ENCODE data around the gene SCARB2. TPM values are rescaled to one million over a fixed set of nuclear protein-coding genes. Genes with fewer than 3 reads are reported as not detected.
A peak's percentile ranks its signal among the peaks of the same experiment; 100 is the strongest.

SCARB2 gene
- total and polyA plus RNA-seq, 10 donors: 27.2 to 201 (median 141) TPM

DNA sequence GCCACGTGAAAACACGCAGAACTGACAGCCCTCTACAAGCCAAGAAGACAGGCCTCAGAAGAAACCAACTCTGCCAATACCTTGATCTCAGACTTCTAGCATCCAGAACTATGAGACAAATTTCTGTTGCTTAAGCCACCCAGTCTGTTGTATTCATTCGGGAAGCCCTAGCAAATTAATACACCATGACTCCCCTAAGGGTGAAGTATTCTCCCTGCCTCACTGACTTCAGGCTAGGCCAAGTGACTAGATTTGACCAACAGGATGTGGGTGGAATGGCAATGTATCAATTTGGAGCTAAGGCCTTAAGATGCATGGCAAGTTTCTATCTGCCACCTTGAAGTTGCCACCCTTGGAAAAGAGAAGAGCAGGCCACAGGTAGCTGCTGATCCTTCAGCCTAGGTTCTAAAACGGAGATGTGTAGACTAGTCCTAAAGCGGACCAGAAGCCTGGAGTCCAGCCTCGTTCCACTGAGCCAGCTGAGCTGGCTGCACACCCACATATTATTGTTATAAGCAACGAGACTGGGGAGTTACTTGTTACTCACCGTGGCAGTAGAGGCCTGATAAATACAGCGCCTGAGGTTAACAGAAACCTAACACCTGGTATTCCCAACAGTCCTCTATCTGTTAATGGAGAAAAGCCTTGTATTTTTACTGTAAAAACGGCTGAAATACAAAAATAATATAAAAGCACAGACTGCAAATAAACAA is 16.4 kb downstream of the SCARB2 start:
- Histone ChIP-seq H3K27ac (peak overlapping the region in 6 of 8 donors; percentile 58 to 82 (median 76)), H3K4me1 (peaks cover 44 to 100% (median 72%) of the 10 kb centered on the region in 6 donors), H3K4me3 (no peak overlapping the region)

DNA sequence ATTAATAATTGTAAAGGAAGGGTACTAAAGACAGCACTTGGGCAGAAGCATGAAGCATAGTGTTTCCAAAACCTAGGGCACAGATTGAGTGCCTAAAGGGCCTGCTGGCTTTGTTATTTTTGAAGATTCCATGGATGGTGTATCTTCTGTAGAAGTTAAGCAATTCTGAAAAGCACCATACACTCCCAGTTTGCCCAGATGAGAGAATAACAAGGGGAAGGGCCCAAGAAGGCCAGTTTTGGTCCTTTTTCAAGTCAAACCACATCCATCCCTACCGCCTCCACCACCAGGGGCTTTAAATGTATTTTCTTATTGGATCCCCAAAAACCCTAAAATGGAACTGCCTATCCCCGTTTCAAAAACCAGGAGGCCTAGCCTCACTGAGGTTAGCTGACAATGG is 17.2 kb downstream of the SCARB2 start:
- no peak for TF ChIP-seq POLR2AphosphoS5 (IDR thresholded peaks at IDR 0.05)
- no peak for TF ChIP-seq POLR2A (IDR thresholded peaks at IDR 0.05)
- TF ChIP-seq, protein P1, sequence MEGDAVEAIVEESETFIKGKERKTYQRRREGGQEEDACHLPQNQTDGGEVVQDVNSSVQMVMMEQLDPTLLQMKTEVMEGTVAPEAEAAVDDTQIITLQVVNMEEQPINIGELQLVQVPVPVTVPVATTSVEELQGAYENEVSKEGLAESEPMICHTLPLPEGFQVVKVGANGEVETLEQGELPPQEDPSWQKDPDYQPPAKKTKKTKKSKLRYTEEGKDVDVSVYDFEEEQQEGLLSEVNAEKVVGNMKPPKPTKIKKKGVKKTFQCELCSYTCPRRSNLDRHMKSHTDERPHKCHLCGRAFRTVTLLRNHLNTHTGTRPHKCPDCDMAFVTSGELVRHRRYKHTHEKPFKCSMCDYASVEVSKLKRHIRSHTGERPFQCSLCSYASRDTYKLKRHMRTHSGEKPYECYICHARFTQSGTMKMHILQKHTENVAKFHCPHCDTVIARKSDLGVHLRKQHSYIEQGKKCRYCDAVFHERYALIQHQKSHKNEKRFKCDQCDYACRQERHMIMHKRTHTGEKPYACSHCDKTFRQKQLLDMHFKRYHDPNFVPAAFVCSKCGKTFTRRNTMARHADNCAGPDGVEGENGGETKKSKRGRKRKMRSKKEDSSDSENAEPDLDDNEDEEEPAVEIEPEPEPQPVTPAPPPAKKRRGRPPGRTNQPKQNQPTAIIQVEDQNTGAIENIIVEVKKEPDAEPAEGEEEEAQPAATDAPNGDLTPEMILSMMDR (IDR thresholded peaks at IDR 0.05 in 8 of 11, conservative IDR thresholded peaks at IDR 0.05 in 3 of 11): no peak
- Histone ChIP-seq H3K36me3 (peaks cover 0 to 62% (median 30%) of the 10 kb centered on the region in 6 donors), H3K27me3 (replicated peaks in 1 of 7) (no peaks in the 10 kb centered on the region), H3K4me3 (no peak overlapping the region), H3K9me3 (peaks cover 0 to 15% (median 6%) of the 10 kb centered on the region in 8 donors), H3K27ac (peak overlapping the region in 4 of 8 donors; percentile 22 to 82 (median 78)), H3K4me1 (peaks cover 44 to 98% (median 72%) of the 10 kb centered on the region in 6 donors)
- WGBS, 5 donors: 93 to 97% (median 95%) methylated on average over 2 of the region's 2 CpGs
- intact Hi-C loops (cut with DNase I; ENCODE audit: low total_unique reads): no loop called here
- DNase-seq: no peak

More for the DNA sequence above, 16.4 kb downstream of the SCARB2 start:
- Histone ChIP-seq H3K9me3 (peaks cover 0 to 11% (median 3%) of the 10 kb centered on the region in 8 donors), H3K36me3 (peaks cover 0 to 53% (median 28%) of the 10 kb centered on the region in 6 donors), H3K27me3 (replicated peaks in 1 of 7) (no peaks in the 10 kb centered on the region)
- no peak for DNase-seq
- TF ChIP-seq POLR2A (IDR thresholded peaks at IDR 0.05): no peak
- intact Hi-C loops (cut with DNase I; ENCODE audit: low total_unique reads): no loop called here
- 81 to 87% (median 84%) methylated on average over 10 of the region's 10 CpGs for WGBS, 5 donors

DNA sequence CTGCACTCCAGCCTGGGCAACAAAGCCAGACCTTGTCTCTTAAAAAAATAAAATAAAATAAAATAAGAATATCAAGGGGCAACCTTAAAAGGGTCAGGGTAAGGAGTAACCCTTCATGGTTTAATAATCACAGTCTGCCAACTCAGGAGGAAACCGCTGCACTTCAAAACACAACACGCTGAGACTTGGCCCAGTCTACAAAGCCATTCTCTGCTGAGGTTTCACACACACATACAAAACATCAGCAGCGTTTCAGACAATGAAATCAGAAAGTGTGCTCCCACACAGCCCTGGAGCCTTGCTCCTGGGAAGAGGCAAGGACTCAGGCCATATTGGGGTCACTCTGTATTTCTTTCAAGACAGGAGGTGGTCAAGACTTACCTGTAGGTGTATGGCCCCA is 18.3 kb downstream of the SCARB2 start:
- Histone ChIP-seq H3K27ac (peak overlapping the region in 5 of 8 donors; percentile 9 to 82 (median 59)), H3K27me3 (replicated peaks in 1 of 7) (no peaks in the 10 kb centered on the region), H3K9me3 (peaks cover 0 to 16% (median 6%) of the 10 kb centered on the region in 8 donors), H3K4me3 (no peak overlapping the region), H3K4me1 (peaks cover 36 to 87% (median 62%) of the 10 kb centered on the region in 6 donors), H3K36me3 (peaks cover 0 to 72% (median 30%) of the 10 kb centered on the region in 6 donors)
- DNase-seq: no peak
- TF ChIP-seq POLR2A (IDR thresholded peaks at IDR 0.05) (no peak), POLR2AphosphoS5 (IDR thresholded peaks at IDR 0.05) (no peak)
- TF ChIP-seq, protein P1 (IDR thresholded peaks at IDR 0.05 in 8 of 11, conservative IDR thresholded peaks at IDR 0.05 in 3 of 11): no peak
- intact Hi-C loops (cut with DNase I; ENCODE audit: low total_unique reads): no loop called here
- 40 to 72% (median 70%) methylated on average over 3 of the region's 3 CpGs for WGBS, 5 donors

DNA sequence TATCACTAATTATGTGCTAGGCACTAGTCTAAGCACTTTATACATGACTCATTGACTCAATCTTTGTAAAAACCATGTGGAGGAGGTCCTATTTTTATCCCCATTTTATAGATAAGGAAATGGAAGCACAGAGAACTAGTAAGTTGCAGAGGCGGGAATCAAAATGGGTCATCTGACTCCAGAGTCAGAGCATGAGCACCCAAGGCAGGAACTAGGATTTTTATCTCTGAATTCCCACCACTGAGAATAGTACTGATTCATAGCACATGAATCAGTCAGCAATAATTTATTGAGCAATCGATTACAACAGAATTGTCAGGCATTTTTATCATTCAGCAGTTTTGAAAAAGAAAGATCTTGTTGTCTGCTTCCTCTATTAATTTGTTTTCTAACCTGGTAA is 19.3 kb downstream of the SCARB2 start:
- Histone ChIP-seq H3K27ac (peak overlapping the region in 7 of 8 donors; percentile 20 to 82 (median 39)), H3K4me1 (peaks cover 26 to 77% (median 52%) of the 10 kb centered on the region in 6 donors)
- intact Hi-C loops (cut with DNase I; ENCODE audit: low total_unique reads): no loop called here

DNA sequence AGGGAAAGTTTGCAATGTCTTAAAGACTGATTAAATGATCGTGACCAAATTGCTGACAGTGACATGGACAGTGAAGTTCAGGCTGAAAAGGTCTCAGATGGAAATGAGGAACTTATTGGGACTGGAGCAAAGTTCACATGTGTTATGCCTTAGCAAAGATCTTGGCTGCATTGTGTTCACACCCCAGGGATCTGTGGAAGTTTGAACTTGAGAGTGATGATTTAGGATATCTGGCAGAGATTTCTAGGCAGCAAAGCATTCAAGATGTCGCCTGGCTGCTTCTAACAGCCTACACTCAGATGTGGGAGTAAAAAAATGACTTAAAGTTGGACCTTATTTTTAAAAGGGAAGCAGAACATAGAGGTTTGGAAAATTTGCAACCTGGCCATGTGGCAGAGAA is 21.4 kb downstream of the SCARB2 start:
- WGBS, 5 donors: 87 to 94% (median 92%) methylated on average over 2 of the region's 2 CpGs
- TF ChIP-seq POLR2AphosphoS5 (IDR thresholded peaks at IDR 0.05) (no peak), POLR2A (IDR thresholded peaks at IDR 0.05) (no peak)
- TF ChIP-seq, protein P1 (IDR thresholded peaks at IDR 0.05 in 8 of 11, conservative IDR thresholded peaks at IDR 0.05 in 3 of 11): no peak
- intact Hi-C loops (cut with DNase I; ENCODE audit: low total_unique reads): no loop called here
- Histone ChIP-seq H3K27me3 (replicated peaks in 1 of 7) (no peaks in the 10 kb centered on the region), H3K36me3 (peaks cover 0 to 90% (median 30%) of the 10 kb centered on the region in 6 donors), H3K9me3 (peaks cover 0 to 16% (median 6%) of the 10 kb centered on the region in 8 donors), H3K27ac (peak overlapping the region in 4 of 8 donors; percentile 35 to 82 (median 66)), H3K4me1 (peaks cover 8 to 66% (median 32%) of the 10 kb centered on the region in 6 donors), H3K4me3 (no peak overlapping the region)
- no peak for DNase-seq

More for the DNA sequence above, 19.3 kb downstream of the SCARB2 start:
- 69 to 82% (median 71%) methylated on average over 2 of the region's 2 CpGs for WGBS, 5 donors
- DNase-seq: no peak
- peaks cover 0 to 82% (median 30%) of the 10 kb centered on the region in 6 donors for H3K36me3 ChIP-seq
- TF ChIP-seq POLR2AphosphoS5 (IDR thresholded peaks at IDR 0.05) (peak in 1 of 3 donors; percentile 17), POLR2A (IDR thresholded peaks at IDR 0.05) (no peak)
- H3K27me3 ChIP-seq (replicated peaks in 1 of 7): no peaks in the 10 kb centered on the region
- peaks cover 0 to 16% (median 6%) of the 10 kb centered on the region in 8 donors for H3K9me3 ChIP-seq
- no peak overlapping the region for H3K4me3 ChIP-seq

Data from spleen (tissue), 11 donors.